Measurements from ENCODE around the gene AP5B1.
"Not testable (repeated sequence)": the region's sequence is repeated elsewhere in the genome, so short reads cannot be mapped to it uniquely, and the experiment has no call there.

AP5B1 gene

DNA sequence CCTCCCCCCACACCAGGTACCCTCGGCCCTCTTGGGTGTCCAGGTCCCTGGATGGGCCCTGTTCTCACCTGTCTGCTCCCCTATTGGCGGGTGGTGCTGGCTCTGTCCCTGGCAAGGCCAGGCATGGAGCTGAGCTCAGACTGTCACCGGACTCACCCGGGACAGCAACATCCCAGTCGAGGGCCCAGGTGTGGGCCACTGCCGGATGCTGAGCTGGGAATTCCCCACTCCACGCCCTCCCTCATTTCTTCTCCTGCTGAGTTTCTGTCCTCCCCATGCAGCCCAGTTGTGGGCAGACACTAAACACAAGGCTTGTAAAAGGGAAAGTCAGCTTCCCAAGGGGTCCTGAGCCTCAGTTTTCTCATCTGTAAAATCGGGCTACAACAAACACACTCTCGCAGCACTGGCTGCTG lies 2.0 kb upstream of the AP5B1 start:
- DNase-seq: no peak

DNA sequence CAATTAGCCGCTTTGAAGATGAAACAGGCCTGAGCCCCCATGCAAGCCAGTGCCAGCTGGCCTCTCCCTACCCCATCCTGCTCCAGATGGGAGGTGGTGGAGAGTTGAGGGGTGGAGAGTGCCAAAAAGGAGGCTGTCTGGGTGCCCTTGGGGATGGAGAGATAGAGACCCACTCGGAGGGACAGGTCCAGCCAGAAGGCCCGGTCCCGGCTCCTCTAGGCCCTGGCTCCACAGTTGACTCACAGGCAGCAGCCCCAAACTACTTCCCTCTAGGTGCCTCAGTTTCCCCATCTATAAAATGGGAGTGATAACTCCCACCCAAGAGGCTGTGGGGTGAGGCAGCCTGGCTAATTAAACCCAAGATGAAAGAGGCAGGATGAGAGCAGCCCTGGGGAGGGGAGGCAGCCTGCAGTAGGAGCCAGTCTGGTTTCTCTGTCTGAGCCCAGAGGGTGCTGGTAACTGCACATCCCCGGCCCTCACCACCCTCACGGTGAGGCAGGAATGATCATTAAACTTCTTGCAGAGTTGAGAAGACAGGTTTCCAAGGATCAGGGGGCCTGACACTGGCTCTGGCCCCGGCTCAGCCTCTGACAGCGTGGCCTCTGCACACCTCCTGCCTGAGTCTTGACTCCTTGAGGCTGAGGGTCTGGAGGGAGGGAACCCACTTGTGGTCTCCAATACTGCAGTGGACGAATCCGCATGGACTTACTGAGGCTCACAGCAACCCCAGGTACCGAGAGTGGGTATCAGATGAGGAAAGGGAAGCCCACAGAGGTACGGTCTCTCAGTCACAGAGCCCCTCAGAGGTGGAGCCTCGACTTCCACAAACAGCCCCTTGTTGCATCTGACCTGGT lies 1.4 kb upstream of the AP5B1 start:
- no peak for DNase-seq

DNA sequence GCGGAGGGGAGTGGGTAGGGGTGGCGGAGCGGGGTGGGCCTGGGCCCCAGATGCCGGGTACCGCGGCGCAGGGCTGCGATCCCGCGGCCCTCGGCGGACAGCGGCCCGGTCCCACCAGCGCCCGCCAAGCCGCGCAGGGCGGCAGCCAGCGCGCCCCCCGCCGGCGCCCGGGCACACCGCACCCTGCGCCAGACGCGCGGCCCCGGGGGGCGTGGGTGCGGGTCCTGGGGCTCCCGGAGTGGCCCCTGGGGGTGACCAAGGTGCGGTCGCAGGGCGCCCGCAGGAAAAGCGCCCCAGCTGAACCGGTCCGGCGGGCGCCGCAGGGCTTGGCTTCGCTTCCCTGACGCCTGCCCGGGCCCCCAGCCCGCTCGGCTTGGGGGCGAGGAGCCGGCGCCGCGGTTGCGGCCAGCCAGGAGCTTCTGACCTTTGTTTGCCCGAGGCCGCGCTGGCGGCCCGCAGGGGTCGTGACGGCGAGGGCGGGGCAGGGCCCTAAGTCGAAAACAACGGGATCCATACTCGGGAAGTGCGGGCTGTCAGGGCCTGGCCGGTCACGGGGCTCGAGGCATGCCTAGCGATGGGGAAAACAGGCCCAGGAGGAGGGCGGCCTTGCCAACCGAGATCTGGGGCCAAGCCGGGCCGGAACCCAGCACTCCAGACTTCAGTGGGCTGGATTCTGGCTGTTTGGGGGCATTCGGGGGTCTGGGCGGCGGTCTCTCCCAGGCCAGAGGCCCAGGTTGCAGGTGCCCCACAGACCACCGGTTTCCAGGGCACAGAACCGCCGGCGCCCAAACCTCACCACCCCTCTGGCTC lies 581 bp upstream of the AP5B1 start:
- DNase-seq: no peak

- peak; percentile 73 for DNase-seq
Observed at GRCh38 chr11:65779919-65780769, 632 bp downstream of the AP5B1 start.

DNA sequence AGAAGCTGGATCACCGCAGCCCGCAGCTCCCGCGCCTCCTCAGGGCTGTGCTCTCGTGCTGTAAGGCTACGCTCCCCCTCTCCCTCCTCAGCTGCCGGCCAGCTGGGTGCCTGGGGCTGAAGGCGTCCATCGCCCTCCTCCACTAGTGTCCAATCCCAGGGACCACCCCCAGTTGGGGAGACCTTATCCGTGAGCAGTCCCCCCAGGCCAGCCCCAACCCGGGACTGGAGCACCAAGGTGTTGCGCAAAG lies 1.2 kb downstream of the AP5B1 start:
- DNase-seq: no peak

DNA sequence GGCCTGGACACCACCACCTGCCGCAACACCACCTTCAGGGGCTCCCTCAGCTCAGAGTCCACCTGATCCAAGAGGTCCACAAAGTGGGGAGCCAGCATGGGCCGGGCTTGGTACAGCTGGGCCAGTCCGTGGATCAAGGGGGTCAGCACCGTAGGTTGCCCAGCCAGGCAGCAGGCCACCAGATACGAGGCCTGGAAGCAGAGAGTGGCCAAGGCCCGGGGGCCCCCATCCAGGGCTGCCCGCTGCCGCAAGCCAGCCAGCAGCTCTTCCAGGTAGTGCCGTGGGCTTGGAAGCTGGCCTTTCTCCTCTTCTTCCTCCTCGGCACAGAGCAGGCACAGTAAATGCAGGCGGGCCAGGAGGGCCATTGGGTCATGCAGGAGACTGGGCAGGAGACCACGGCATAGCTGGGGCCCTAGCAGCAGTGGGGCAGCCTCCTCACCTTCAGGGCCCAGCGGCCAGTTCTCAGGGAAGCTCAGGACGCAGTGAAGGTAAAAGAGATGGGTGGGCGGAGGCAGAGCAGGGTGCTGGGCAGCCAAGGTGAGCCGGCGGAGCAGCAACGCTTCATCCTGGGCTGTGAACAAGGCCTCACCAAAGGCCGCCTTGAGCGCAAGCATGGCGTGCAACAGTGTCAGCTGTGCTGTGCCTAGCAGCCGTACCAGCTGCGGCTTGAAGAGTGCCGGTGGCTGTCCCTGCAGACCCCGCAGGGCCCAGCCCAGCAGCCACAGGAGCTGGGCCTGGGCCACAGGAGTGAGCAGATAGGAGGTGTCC lies 1.7 kb downstream of the AP5B1 start:
- no peak for DNase-seq

- no peak for DNase-seq
Observed at GRCh38 chr11:65778431-65778900, 2.3 kb downstream of the AP5B1 start.

DNA sequence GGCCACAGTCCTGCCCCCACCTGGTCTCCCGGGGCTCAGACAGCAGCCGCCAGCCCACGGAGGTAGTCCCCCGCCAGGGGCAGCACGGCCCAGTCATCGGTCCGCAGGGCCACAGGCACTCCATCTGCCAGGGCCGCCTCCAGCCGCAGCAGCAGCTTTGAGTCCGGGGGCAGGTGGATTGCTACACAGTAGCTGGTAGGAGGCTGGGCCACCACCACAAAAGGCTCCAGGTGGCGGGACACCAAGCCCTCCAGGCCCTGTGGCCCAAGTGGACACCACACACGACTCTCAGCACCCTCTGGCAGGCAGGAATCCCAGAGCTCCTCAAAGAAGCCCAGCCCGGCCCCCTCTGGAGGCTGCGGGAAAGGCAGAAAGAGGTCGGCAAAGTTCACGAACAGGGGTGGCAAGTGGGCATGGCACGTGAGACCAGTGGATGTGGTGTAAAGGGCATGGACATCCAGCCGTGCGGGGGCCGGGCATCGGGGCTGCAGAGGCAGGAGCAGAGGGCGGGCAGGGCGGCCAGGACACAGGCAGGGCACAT lies 2.9 kb downstream of the AP5B1 start:
- no peak for DNase-seq

- no peak for DNase-seq
Observed at GRCh38 chr11:65777241-65777640, 3.5 kb downstream of the AP5B1 start.

GRCh38 chr11:65776710-65777141 lies 4.0 kb downstream of the AP5B1 start:
- no peak for DNase-seq

DNA sequence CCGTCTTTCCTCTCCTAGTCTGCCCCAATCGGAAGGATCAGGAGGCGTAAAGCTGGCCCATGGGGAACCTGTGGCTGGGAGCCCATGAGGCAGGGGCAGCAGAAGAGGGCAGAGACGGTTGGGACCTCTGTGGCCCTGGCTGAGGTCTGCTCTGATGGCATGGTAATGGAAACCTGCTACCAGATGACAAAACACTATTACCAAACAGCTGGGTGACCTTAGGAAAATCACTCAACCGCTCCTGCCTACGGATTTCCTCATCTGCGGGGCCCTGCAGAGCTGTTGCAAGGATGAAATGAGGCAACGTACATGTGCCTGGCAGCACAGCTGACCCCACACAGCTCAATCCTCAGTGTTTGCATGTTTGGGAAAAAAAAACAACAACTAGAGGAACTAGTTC lies 4.6 kb downstream of the AP5B1 start:
- DNase-seq: no peak

DNA sequence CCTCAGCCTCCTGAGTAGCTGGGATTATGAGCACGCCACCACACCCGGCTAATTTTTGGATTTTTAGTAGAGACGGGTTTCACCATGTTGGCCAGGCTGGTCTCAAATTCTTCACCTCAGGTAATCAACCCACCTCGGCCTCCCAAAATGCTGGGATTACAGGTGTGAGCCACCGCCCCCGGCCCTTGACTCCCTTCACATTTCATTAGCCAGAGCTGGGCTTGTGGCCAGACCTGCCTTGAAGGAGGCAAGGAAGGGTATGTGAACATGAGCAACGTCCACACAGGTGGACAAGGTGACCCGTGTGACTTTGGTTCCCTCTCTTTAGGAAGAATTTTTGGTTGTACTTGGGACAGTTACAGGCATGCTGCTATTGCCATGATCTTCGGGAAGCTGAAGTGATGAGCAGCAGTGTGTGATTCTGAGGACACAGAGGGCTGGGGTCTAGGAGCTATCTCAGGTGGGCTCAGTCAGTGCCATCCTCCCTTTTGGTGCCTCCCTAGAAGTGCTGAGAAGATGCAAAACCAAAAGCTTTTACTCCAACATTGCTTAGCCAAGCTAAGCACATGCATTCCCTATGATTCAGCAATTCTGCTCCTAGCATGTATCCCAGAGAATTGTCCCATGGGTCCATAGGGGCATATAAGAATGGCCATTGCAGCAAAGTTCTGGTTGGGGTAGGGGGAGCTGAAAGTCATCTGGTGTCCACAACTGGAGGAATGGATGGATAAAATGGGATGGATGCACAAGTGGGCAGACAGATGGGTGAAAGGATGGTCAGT lies 6.1 kb downstream of the AP5B1 start:
- DNase-seq: no peak

- DNase-seq: no peak
Observed at GRCh38 chr11:65773784-65774411, 6.9 kb downstream of the AP5B1 start.

- DNase-seq: no peak
Observed at GRCh38 chr11:65771589-65772112, 9.1 kb downstream of the AP5B1 start.

- DNase-seq: no peak
Observed at GRCh38 chr11:65770951-65771567, 9.7 kb downstream of the AP5B1 start.

DNA sequence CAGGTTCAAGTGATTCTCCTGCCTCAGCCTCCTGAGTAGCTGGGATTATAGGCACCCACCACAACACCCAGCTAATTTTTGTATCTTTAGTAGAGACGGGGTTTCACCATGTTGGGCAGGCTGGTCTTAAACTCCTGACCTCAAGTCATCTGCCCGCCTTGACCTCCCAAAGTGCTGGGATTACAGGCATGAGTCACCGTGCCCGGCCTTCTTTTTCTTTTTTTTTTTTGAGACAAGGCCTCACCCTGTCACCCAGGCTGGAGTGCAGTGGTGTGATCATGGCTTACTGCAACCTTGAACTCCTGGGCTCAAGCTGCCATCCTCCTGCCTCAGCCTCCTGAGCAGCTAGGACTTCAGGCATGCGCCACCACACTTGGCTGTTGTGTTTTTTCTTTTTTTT lies 13.0 kb downstream of the AP5B1 start:
- not testable (repeated sequence) for DNase-seq

DNA sequence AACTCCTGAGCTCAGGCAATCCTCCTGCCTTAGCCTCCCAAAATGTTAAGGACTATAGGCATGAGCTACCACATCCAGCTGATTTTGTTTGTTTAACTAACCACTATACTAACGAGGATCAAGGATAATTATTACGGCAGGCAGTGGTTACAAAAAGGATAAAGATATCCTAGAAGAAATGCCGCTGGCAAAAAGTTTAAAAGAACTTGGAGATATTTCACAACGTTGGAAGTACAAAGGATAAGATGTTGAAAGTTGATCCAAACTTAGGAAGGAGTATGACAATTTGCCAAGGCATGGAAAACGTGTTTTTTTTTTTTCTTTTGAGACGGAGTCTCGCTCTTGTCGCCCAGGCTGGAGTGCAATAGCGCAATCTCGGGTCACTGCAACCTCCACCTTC lies 13.4 kb downstream of the AP5B1 start:
- DNase-seq: no peak

DNA sequence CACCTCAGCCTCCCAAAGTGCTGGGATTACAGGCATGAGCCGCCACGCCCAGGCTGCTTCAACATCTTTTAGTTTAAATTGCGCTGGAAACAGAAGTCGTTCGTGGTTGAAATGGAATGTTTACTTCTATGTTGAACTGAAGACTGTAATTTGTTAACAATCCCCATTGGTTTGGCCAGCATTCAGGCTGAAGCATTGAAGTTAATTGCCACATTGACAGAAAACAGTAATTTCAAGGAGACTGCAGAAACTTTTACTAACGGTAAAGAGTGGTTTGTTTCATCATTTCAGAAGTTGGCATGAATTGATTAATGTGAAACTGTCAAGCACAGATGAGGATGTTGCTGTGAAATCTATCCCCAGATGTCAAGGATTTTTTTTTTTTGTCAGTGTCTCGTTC lies 14.2 kb downstream of the AP5B1 start:
- no peak for DNase-seq

- DNase-seq: no peak
Observed at GRCh38 chr11:65764434-65764833, 16.3 kb downstream of the AP5B1 start.

GRCh38 chr11:65762816-65763215 lies 18.0 kb downstream of the AP5B1 start:
- not testable (repeated sequence) for DNase-seq
